RWPE2 (cell line): ENCODE data around the gene TELO2.

Experiments
- ATAC-seq: fragments of 200-7000 bp; cut with Tn5 transposase; 3 replicates; pipeline ENCODE4 v1.9.1; 2021; ENCODE audit warnings: low read depth
- DNase-seq: peaks from one replicate; pipeline ENCODE4 v3.0.0-alpha.2; 2020; ENCODE audit warnings: low spot score
- H3K27ac ChIP-seq: fragments of 450-650 bp; 2 replicates; pipeline ENCODE4 v1.5.1; 2017; ENCODE audit warnings: mild to moderate bottlenecking; ENCODE audit not compliant: poor library complexity, severe bottlenecking
- H3K27me3 ChIP-seq: fragments of 250-450 bp; sonication (Bioruptor Pico); 2 replicates; pipeline ENCODE4 v1.5.1; 2021; ENCODE audit warnings: mild to moderate bottlenecking, moderate library complexity; ENCODE audit not compliant: insufficient read depth, poor library complexity, severe bottlenecking
- H3K36me3 ChIP-seq: fragments of 250-450 bp; sonication (Bioruptor Pico); 2 replicates; pipeline ENCODE4 v1.5.1; 2020; ENCODE audit warnings: low read depth, mild to moderate bottlenecking, moderate library complexity
- H3K4me1 ChIP-seq: fragments of 250-450 bp; sonication (Bioruptor Pico); 2 replicates; pipeline ENCODE4 v1.5.1; 2021; ENCODE audit warnings: mild to moderate bottlenecking, moderate library complexity; ENCODE audit not compliant: insufficient read depth, poor library complexity, severe bottlenecking
- H3K4me3 ChIP-seq: fragments of 250-450 bp; sonication (Bioruptor Pico); 2 replicates; pipeline ENCODE4 v1.5.1; 2021; ENCODE audit warnings: mild to moderate bottlenecking, moderate library complexity; ENCODE audit not compliant: severe bottlenecking
- H3K9me3 ChIP-seq: fragments of 250-450 bp; sonication (Bioruptor Pico); 2 replicates; pipeline ENCODE4 v1.5.1; 2021; ENCODE audit warnings: mild to moderate bottlenecking, moderate library complexity; ENCODE audit not compliant: severe bottlenecking
- CTCF ChIP-seq: fragments of 450-650 bp; IDR thresholded peaks from one replicate; pipeline ENCODE4 v1.5.1; 2017; ENCODE audit warnings: mild to moderate bottlenecking, moderate library complexity; ENCODE audit not compliant: poor library complexity, severe bottlenecking

The TELO2 gene

DNA sequence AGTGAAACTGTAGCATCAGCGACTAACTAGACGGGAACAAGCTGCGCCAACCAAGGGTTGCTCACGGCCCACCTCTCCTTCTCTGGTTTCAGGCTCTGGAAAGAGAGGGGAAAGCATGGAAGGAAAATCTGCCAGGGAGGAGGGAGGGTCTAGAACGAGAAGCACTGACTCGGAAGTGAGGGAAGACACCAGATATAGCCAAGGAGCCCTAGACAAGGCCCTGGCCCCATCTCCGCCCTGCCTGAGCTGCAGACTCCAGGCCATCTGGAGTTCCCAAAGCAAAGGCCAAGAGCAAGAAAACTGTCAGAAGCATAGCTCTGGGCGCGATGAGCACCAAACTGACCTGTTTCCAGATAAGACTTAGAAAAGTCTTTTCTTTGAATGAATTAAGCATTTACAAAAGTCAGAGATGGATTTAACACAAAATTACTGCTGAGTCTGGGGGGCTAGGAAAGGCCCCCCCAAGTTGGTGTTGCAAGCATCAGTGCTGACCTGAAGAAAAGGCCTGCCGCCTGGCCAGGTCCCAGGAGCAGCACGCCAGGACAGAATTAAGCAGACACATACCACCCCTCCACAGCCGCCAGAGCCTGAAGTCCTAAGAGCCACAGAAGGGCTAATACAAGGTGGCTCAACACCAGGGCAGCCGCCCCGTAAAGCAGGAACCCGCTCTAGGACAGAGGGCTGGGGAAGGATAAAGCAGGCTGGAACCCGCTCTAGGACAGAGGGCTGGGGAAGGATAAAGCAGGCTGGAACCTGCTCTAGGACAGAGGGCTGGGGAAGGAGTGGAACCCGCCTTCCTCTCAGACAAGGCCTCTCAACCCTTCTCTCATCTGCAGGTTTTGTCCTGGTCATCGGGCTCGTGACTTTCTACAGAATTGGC lies 61.0 kb downstream of the TELO2 start:
- Histone ChIP-seq H3K4me3 (no peak overlapping the region), H3K27me3 (no peaks in the 10 kb centered on the region), H3K9me3 (no peaks in the 10 kb centered on the region), H3K27ac (no peak overlapping the region), H3K36me3 (no peaks in the 10 kb centered on the region), H3K4me1 (no peaks in the 10 kb centered on the region)
- DNase-seq (no peak), ATAC-seq (no peak)
- no peak for TF ChIP-seq CTCF

DNA sequence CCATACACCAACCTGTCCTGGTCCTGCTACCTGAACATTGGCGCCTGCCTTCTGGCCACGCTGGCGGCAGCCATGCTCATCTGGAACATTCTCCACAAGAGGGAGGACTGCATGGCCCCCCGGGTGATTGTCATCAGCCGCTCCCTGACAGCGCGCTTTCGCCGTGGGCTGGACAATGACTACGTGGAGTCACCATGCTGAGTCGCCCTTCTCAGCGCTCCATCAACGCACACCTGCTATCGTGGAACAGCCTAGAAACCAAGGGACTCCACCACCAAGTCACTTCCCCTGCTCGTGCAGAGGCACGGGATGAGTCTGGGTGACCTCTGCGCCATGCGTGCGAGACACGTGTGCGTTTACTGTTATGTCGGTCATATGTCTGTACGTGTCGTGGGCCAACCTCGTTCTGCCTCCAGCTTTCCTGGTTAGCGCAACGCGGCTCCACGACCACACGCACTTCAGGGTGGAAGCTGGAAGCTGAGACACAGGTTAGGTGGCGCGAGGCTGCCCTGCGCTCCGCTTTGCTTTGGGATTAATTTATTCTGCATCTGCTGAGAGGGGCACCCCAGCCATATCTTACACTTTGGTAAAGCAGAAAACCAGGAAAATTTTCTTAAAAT lies 61.8 kb downstream of the TELO2 start:
- H3K27me3 ChIP-seq = no peaks in the 10 kb centered on the region
- H3K4me1 ChIP-seq = no peaks in the 10 kb centered on the region
- no peak overlapping the region for H3K27ac ChIP-seq
- ATAC-seq (no peak), DNase-seq (no peak)
- TF ChIP-seq CTCF = no peak
- H3K4me3 ChIP-seq = no peak overlapping the region
- no peaks in the 10 kb centered on the region for H3K36me3 ChIP-seq
- no peaks in the 10 kb centered on the region for H3K9me3 ChIP-seq

DNA sequence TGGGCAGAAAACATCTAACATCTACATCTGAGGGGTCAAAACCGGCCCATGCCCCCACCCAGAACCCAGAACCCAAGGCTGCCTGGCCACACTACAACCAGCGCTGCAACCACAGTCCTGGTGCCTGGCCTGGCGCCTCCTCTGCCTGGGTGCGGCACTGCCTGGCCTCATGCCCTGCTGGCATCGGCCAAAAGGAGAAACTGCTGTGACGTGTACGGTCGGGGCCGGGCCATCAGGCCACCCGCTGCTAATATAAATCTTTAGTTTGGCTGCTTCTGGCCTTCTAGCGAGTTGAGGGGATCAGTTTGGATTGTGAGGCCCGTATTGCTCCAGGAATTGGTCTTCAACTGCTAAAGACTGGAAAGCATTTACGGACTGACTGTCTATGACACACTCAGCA lies 63.1 kb downstream of the TELO2 start:
- H3K4me3 ChIP-seq = no peak overlapping the region
- H3K9me3 ChIP-seq = no peaks in the 10 kb centered on the region
- H3K27me3 ChIP-seq = no peaks in the 10 kb centered on the region
- no peak overlapping the region for H3K27ac ChIP-seq
- ATAC-seq (no peak), DNase-seq (no peak)
- H3K4me1 ChIP-seq = no peaks in the 10 kb centered on the region
- H3K36me3 ChIP-seq = peaks cover 1% of the 10 kb centered on the region; the same call in 1 of the 2 replicates
- TF ChIP-seq CTCF = no peak

GRCh38 chr16:1557074-1557473 lies 63.9 kb downstream of the TELO2 start:
- H3K36me3 ChIP-seq = peaks cover 6% of the 10 kb centered on the region; the same call in 1 of the 2 replicates
- H3K4me1 ChIP-seq = no peaks in the 10 kb centered on the region
- DNase-seq = no peak
- TF ChIP-seq CTCF = no peak
- H3K4me3 ChIP-seq = no peak overlapping the region
- no peak for ATAC-seq
- no peaks in the 10 kb centered on the region for H3K9me3 ChIP-seq
- no peak overlapping the region for H3K27ac ChIP-seq
- H3K27me3 ChIP-seq = no peaks in the 10 kb centered on the region

- H3K4me3 ChIP-seq = no peak overlapping the region
Measured at GRCh38 chr16:1557576-1557975, 64.4 kb downstream of the TELO2 start.

More at GRCh38 chr16:1557576-1557975, 64.4 kb downstream of the TELO2 start:
- no peaks in the 10 kb centered on the region for H3K27me3 ChIP-seq
- H3K36me3 ChIP-seq = peaks cover 6% of the 10 kb centered on the region; the same call in 1 of the 2 replicates
- no peak for DNase-seq
- ATAC-seq = no peak
- H3K9me3 ChIP-seq = no peaks in the 10 kb centered on the region
- H3K4me1 ChIP-seq = no peaks in the 10 kb centered on the region
- no peak overlapping the region for H3K27ac ChIP-seq
- no peak for TF ChIP-seq CTCF
